Stimulated activated CD8-positive, alpha-beta memory T cell treated with anti-CD3 and anti-CD28 coated beads, Interleukin-4, amount 100 ng/mL, for 1 hour (primary cell): ENCODE data around the gene RHOXF1.
"Not testable (repeated sequence)": the region's sequence is repeated elsewhere in the genome, so short reads cannot be mapped to it uniquely, and the experiment has no call there.

Experiments
- DNase-seq, 2 donors: peaks; one replicate each; pipeline ENCODE4 v3.0.0-alpha.2; 2020; ENCODE audit warnings: low read depth in 2 of 2, low spot score in 1 of 2

Gene RHOXF1

DNA sequence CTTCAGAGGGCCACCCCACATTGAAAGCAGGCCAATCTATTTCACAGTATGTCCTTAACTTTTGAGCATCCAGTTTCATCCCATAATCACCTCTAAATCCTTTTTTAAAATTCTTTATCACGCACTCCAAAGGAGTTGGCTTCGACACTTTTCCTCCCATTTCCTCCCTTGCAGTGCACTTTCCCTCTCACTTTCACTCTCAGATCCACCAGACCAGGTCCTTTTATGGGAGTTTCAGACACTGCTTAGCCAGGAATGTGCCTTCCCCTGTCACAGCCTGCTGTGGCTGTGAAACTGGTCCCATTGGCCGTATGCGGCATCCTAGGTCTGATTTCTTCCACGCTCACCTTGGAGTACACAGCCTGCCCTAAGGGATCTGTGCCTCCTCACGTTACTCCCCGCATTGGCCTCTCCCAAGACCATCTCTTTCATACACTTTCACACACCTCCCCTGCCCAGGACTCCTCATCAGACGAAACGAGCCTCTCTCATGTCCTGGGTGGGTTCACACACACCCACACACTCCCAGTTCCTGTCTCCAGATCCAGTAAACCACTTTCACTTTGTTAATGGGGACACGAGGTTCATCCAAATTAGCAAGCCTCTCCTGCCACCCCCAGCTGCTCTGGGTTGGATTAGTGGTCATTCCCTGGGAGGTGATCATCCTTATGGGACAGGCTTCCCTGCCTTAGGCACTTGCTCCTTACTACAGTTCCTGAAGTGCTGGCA, 28.3 kb downstream of the RHOXF1 start:
- DNase-seq = no peak

GRCh38 chrX:120085553-120086185, 30.0 kb downstream of the RHOXF1 start:
- DNase-seq = not testable (repeated sequence)

GRCh38 chrX:120077590-120077989, 38.1 kb downstream of the RHOXF1 start, which contains the start of gene RHOXF2B:
Gene RHOXF2B, minus strand, starts transcription at chrX:120077690. Its CDS starts 138 bp downstream, at chrX:120077552.
- DNase-seq = not testable (repeated sequence)

GRCh38 chrX:120066169-120066568, 49.5 kb downstream of the RHOXF1 start:
- DNase-seq = not testable (repeated sequence)
